ENCODE measurements around the gene MRPL34. TPM values are rescaled to one million over a fixed set of nuclear protein-coding genes. Genes with fewer than 3 reads are reported as not detected.

The MRPL34 gene
- total and polyA plus RNA-seq, 9 of the 15 experiments (the other 6 are each of a cell fraction or from before 2014, with no cell fraction given): 11.5 to 256 (median 72.5) TPM

DNA sequence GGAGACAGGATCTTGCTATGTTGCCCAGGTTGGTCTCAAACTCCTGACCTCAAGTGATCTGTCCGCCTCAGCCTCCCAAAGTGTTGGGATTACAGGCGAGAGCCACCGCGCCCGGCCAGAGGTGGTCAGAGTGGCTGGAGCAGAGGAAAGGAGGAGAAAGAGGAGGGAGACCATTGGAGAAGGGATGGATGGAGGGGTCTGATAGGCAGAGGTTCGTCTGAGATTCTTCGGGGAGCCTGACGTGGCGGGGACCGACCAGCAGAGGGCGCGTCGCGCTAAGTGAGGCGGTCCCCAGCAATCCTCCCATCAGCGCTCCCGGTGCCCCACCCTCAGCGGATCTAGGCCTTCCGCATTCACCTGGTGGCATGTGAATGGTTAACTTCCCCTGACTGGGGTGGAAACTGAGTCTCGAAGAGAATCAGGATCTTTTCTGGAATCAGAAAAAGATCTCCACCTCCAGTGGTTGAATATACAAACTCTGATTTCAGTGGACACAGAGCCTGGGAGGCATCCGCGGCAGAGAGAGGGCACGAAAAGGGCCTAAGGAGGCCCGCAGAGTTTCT, 40.5 kb downstream of the MRPL34 start:
- in situ Hi-C loops (cut with MboI) (loop anchor here (5.0 kb wide), 1 partner anchor 41 kb away; no protein-coding TSS in a partner anchor), intact Hi-C loops (cut with micrococcal nuclease) (loop anchor here (1.0 kb wide), 1 partner anchor 40 kb away; no protein-coding TSS in a partner anchor)
- H3K36me3 ChIP-seq (ENCODE audit: control insufficient read depth, insufficient read depth, low read length): peaks cover 6% of the 10 kb centered on the region; the same call in 1 of the 3 replicates
- no peak overlapping the region for H3K9ac ChIP-seq (ENCODE audit: insufficient read depth in 1 of 2, low read depth in 2 of 2, low read length in 2 of 2)
- DNase-seq (ENCODE audit: extremely low read depth in 1 of 4, low spot score in 3 of 4) (peak; percentile 86 to 89 (median 88)), FAIRE-seq (peak; percentile 87), ATAC-seq (peak; percentile 99)
- no peaks in the 10 kb centered on the region for H3K9me3 ChIP-seq (replicated peaks; ENCODE audit: control insufficient read depth, insufficient read depth, low read depth, low read length)
- BruUV-seq (replicated peaks): no TSS peak
- H3K4me2 ChIP-seq (ENCODE audit: insufficient read depth, low read length): no peak overlapping the region
- ChIA-PET POLR2A (interaction anchor here (0.9 to 2.1 kb wide), 2 partner anchors 11 to 102 kb away, joined by 3 to 7 read pairs; partner anchors contain the start of gene ANO8), CTCF (ENCODE audit: low intra/inter-chr PET ratio) (interaction anchor here (0.5 to 1.5 kb wide), 4 partner anchors 37 to 47 kb away, joined by 3 to 5 read pairs (median 4); no protein-coding TSS in a partner anchor)
- peaks cover 3 to 17% of the 10 kb centered on the region in 2 experiments; a peak in 3 of 5 replicates for H3K27me3 ChIP-seq (ENCODE audit: control insufficient read depth in 2 of 2, insufficient read depth in 2 of 2, low read length in 2 of 2)
- H4K20me1 ChIP-seq (replicated peaks; ENCODE audit: control insufficient read depth, insufficient read depth, low read length): 0 out of 2 replicates have a peak, but pooled peaks cover 3% of the 10 kb centered on the region
- H3K9me1 ChIP-seq (ENCODE audit: control insufficient read depth, insufficient read depth, low read length): no peaks in the 10 kb centered on the region
- WGBS (ENCODE audit: insufficient coverage, low coverage, missing lambda C conversion rate): 17% methylated on average over 17 of the region's 24 CpGs
- H2AFZ ChIP-seq (ENCODE audit: low read depth, low read length): peak overlapping the region; percentile 68; the same call in 1 of the 2 replicates
- peaks cover 0 to 12% of the 10 kb centered on the region in 2 experiments; a peak in 1 of 5 replicates for H3K4me1 ChIP-seq (replicated peaks in 1 of 2; ENCODE audit: control insufficient read depth in 2 of 2, insufficient read depth in 2 of 2, low read length in 2 of 2)
- H3K79me2 ChIP-seq (ENCODE audit: control insufficient read depth, insufficient read depth, low read length): no peaks in the 10 kb centered on the region
- no peak overlapping the region for H3K27ac ChIP-seq (ENCODE audit: extremely low read depth, low read depth, low read length)
- no peak overlapping the region for H3K4me3 ChIP-seq
- TF ChIP-seq SMC3 (conservative IDR thresholded peaks at IDR 0.05; ENCODE audit: insufficient read depth, low read depth, low read length) (peak; percentile 85), ZEB2 (IDR thresholded peaks at IDR 0.05) (0 out of 2 replicates have a peak, but pooled peaks have one; percentile 22), SP1 (CRISPR knock-in tag; IDR thresholded peaks at IDR 0.05) (0 out of 2 replicates have a peak, but pooled peaks have one; percentile 17), USF1 (CRISPR knock-in tag; IDR thresholded peaks at IDR 0.05) (0 out of 2 replicates have a peak, but pooled peaks have one; percentile 8), ZNF121 (CRISPR knock-in tag; conservative IDR thresholded peaks at IDR 0.05) (peak; percentile 100), SMARCA4 (IDR thresholded peaks at IDR 0.05) (peak; percentile 11; the same call in 1 of the 2 replicates), RBM39 (optimal IDR thresholded peaks at IDR 0.05; ENCODE audit: low read depth, low read length) (peak; percentile 75), MAZ (CRISPR knock-in tag; conservative IDR thresholded peaks at IDR 0.05 in 1 of 2, IDR thresholded peaks at IDR 0.05 in 1 of 2) (peak; percentile 71 to 96), ZC3H8 (IDR thresholded peaks at IDR 0.05) (no peak), KDM1A (IDR thresholded peaks at IDR 0.05) (peak; percentile 72 to 81), CXXC5 (CRISPR knock-in tag; IDR thresholded peaks at IDR 0.05) (peak; percentile 36; the same call in 1 of the 2 replicates), NONO (IDR thresholded peaks at IDR 0.05; ENCODE audit: low read depth in 2 of 2, low read length in 1 of 2) (0 out of 4 replicates have a peak, but pooled peaks of 1 of the 2 experiments have one; percentile 24), NRF1 (conservative IDR thresholded peaks at IDR 0.05 in 1 of 2, IDR thresholded peaks at IDR 0.05 in 1 of 2) (0 out of 4 replicates have a peak, but pooled peaks of 1 of the 2 experiments have one; percentile 16), HDAC2 (IDR thresholded peaks at IDR 0.05) (peak; percentile 75; the same call in 1 of the 2 replicates)
- TF ChIP-seq, protein P1, sequence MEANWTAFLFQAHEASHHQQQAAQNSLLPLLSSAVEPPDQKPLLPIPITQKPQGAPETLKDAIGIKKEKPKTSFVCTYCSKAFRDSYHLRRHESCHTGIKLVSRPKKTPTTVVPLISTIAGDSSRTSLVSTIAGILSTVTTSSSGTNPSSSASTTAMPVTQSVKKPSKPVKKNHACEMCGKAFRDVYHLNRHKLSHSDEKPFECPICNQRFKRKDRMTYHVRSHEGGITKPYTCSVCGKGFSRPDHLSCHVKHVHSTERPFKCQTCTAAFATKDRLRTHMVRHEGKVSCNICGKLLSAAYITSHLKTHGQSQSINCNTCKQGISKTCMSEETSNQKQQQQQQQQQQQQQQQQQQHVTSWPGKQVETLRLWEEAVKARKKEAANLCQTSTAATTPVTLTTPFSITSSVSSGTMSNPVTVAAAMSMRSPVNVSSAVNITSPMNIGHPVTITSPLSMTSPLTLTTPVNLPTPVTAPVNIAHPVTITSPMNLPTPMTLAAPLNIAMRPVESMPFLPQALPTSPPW (CRISPR knock-in tag; IDR thresholded peaks at IDR 0.05): peak; percentile 68
- TF ChIP-seq, protein P2, sequence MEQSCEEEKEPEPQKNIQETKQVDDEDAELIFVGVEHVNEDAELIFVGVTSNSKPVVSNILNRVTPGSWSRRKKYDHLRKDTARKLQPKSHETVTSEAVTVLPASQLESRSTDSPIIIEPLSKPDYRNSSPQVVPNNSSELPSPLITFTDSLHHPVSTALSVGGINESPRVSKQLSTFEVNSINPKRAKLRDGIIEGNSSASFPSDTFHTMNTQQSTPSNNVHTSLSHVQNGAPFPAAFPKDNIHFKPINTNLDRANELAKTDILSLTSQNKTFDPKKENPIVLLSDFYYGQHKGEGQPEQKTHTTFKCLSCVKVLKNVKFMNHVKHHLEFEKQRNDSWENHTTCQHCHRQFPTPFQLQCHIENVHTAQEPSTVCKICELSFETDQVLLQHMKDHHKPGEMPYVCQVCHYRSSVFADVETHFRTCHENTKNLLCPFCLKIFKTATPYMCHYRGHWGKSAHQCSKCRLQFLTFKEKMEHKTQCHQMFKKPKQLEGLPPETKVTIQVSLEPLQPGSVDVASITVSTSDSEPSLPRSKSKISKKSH (CRISPR knock-in tag; IDR thresholded peaks at IDR 0.05): no peak

All from K562 (cell line).